NCI-H2107 treated with DMSO at 0.1 percent for 48 hours (cell line): ENCODE data around the gene SMIM41.

Experiments
- DNase-seq: peaks from one replicate; lab custom pipeline; 2025; ENCODE audit not compliant: unreplicated experiment; lab: John Stamatoyannopoulos, UW

Gene SMIM41

GRCh38 chr12:52120951-52121823 is 41.7 kb downstream of the SMIM41 start:
- no peak for DNase-seq

DNA sequence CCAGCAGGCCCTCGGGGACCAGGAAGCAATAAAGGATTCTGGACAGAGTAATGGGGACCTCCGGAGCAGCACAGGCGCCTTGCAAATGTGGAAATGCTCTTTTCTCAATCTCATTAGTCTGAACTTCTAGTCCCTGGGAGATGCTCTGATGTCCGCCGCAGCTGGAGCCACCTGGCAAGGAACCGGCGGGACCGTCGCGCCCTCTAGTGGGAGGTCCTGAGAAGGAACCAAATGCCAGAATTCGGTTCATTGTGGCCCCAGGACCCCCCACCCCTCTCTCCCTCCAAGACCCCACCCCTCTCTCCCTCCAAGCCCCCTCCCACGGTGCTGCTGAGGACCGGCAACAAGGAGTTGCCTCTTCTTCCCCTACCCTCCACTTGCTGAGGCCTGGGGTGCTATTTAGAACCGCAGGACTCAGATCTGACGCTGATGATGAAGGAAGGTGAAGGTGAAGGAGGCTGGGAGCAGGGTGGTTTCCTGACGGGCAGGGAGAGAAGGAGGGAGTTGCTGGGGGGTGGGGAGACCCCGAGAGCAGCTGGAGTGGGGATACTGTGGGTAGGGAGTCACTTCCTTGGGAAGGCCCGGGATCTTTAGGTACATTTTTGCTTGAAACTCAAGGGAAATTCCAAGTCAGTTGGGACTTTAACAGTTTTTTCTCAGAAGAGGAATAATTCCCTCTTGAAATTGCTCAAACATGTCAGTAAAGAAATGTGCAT is 42.5 kb downstream of the SMIM41 start:
- DNase-seq = peak; percentile 60

- DNase-seq = no peak
Observed at GRCh38 chr12:52122540-52122871, 43.0 kb downstream of the SMIM41 start.

DNA sequence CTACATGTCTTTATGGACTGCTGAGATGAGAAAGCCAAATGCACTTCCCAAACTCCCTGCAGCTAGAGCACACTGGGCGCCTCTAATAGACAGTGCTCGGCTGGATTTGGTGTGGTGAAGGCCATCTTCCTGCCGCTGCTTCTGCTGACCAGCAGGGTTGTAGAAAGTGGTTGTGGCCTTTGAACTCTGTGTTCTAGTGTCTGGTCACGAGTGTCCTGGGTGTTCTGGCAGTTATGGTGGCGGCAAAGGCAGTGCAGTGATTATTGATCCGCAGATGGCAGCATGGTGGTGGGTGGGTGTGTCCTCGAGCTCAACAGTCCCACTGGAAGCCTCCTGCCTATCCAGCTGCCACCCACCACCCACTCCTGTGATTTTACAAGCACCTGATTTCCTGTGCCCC is 43.4 kb downstream of the SMIM41 start:
- no peak for DNase-seq

DNA sequence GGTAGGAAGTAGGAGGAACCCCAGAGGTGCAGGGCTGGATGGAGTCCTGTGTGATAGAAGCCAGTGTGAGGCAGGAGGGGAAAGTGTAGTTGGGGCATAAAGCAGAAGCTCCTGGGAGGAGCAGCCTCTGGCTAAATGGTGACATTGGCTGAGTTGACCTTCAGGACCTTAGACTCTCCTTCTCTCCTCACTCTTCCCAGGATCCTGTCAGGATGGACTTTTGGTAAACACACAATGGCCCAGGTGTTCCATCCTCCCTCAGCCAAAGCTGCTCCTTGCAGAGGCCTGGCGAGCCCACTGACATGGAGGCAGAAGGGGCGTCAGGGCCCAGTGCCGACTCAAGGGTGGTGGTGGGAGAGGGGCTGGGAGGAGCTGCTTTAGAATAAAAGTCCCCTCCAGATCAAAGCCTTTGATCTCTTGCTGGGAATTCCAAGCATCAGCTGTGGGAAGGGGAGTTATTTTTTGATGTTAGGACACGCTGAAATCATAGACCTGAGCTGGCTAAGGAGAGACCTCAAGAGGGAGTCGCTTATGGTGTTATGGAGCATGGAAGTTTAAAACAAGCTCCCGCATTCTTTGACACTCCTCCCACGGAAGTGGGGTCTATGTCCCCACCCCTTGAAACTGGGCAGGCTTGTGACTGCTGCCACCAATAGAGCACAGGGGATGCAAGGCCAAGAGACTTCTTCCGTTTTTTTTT is 44.1 kb downstream of the SMIM41 start:
- no peak for DNase-seq

DNA sequence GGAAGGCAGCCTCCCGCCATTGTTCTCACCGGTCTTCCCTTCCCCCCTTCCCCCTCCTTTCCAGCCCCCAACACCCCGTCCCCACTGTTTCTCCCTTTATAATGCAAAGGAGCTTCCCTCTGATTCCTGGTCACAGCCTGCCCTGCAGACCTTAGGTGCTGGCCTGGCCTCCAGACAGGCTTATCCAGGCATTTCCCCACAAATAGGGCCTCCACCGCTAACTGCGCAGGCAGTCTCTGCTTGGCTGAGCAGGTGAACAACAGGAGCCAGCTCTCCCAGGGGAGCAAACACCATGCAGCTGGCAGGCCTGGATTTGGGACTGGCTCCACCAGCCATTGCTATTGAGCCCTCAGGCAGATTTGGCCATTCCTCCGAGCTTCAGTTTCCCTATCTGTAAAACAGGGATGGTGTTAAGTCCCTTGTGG is 46.0 kb downstream of the SMIM41 start:
- peak; percentile 92 for DNase-seq

DNA sequence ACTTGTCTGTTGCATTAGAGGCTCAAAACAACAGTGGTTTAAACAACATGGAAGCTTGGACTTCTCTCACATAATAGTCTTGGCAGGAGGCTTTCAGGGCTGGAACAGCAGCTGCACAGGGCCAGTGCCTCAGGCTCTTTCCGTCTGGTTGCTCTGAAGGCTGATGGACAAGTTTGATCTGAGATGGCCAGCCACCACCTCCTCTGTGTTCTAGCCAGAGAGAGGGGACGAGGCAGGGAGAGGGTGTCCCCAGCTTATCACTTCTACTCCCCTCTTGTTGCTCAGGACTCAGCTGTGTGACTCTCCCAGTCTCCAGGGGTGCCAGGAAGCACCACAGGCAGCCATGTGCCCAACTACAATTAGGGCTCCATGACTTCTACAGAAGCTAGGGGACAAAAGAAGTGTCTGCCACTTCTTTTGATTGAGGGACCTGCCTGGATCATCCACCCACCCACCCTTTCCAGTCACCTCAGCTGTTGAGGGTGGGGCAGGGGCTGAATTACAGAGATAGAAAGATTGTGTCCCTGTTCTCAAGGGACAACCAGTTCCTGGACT is 46.6 kb downstream of the SMIM41 start:
- no peak for DNase-seq

DNA sequence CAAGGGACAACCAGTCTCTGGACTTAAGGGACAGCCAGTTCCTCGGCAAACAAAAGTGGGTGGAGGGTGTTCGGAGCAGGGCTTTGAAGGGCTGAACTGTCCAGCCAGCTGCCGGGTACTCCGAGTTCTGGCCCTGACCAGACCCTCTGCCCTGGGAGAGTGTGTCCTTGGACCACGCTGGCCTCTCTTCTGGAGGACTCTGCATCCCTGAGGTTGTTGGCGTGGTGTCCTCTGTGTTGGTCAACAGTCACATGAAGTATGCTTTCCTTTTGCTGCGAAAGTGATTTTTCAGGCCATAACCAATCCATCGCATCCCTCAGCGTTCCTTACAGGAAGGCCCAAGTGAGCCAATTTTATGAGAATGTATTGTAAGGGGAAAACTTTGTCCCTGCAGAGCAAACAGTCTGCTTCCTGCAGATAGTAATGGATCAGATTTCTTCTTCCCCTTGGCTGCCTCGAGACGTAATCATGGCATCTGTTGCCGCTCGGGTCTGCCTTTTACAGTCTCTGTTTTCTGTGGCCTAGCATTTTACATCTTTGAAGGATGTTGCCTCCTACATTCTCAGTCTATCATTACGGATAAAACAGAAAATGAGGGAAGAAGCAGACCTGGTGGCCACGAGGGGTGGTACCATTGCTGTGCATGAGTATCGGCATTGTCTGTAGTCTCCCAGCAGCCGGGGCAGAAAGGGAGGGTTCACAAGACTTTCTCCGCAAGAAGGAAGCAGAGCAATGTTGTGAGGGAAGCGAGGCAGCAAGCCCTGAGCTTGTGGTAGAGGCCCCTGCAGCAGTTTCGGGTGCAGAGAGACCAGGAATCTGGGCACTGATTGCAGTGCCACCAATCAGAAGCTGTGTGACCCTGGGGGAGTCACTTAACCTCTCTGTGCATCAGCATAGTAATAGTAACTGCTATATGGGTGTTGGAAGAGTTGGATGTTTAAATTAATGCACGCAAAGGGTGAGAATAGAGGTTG is 47.4 kb downstream of the SMIM41 start:
- no peak for DNase-seq

GRCh38 chr12:52127683-52128450 is 48.4 kb downstream of the SMIM41 start:
- DNase-seq = no peak

DNA sequence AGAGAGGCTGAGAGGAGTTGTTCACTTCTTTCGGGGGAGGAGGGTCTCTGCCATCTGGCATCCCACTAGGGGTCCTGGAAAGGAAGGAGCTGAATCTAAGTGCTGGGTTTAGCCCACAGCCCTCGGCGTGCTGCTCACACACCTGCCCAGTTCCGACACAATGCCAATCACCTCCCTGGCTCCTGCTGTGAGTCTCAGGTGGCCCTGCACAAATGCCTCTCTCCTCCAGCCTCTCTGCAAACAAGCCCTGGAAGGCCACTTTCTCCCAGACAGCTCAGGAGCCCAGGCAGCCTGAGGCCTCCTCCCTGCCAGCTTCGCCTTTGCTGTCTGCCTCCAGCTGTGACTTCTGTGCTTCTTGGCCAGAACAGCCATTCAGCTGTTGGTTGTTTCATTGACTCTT is 51.2 kb downstream of the SMIM41 start:
- DNase-seq = peak; percentile 97

DNA sequence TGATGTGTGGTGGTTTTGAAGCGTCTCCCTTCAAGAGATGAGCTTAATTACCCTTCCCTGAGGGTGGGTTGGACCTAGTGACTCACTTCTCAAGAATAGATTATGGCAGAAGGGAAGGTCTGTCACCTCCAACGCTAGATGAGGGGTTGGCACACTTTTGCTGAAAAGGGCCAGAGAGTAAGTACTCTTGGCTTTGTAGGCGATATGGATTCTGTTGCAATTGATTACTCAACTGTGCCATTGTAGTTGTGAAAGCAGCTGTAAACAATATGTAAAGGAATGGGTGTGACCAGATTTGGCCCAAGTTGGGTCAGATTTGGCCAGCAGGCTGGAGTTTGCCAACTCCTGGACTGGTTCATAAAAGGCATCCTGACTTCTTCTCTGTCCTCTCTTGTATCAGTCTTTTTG is 53.3 kb downstream of the SMIM41 start:
- DNase-seq = no peak

GRCh38 chr12:52137746-52138145 is 58.2 kb downstream of the SMIM41 start:
- no peak for DNase-seq

GRCh38 chr12:52139147-52139546 is 59.6 kb downstream of the SMIM41 start:
- no peak for DNase-seq

DNA sequence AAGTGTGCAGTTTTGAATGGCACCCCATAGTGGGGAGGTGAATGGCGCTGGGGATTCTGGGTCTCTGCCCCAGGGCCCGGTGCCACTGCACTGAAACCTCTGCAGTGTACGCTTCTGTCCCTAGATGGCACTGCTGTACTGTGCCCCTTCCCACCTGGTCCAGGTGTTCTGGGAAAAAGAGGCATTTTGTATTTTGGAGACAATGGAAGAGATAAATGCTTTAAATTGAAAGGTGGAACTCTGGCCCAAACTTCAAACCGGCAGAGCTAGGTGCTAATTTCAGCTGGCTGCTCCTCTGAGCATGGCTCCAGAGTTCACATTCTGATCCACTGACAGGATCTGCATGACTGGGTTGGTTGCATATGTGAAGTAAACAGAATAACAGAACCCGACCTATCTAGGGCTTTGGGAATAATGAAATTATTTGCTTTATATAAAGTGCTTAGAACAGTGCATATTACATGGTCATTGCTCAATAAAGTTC is 60.1 kb downstream of the SMIM41 start:
- DNase-seq = peak; percentile 85

DNA sequence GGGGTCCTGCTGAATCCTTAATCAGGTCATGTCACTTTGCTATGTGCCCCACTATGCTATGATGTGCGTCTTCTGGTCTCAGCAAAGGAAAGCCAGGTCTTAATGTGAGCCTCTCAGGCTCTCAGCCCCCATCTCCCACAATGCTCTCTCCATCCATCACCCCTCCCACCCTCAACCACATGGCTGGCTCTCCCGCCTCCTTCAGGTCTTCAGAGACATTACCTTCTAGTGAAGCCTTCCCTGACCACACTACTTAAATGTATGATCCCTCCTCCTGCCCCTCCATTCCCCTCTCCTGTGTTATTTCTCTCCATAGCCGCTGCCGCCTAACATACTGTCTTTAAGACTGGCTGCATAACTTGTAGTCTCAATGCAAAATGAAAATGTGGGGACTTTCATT is 61.8 kb downstream of the SMIM41 start:
- DNase-seq = no peak

GRCh38 chr12:52141875-52142274 is 62.4 kb downstream of the SMIM41 start:
- no peak for DNase-seq

GRCh38 chr12:52142431-52142830 is 62.9 kb downstream of the SMIM41 start:
- no peak for DNase-seq

DNA sequence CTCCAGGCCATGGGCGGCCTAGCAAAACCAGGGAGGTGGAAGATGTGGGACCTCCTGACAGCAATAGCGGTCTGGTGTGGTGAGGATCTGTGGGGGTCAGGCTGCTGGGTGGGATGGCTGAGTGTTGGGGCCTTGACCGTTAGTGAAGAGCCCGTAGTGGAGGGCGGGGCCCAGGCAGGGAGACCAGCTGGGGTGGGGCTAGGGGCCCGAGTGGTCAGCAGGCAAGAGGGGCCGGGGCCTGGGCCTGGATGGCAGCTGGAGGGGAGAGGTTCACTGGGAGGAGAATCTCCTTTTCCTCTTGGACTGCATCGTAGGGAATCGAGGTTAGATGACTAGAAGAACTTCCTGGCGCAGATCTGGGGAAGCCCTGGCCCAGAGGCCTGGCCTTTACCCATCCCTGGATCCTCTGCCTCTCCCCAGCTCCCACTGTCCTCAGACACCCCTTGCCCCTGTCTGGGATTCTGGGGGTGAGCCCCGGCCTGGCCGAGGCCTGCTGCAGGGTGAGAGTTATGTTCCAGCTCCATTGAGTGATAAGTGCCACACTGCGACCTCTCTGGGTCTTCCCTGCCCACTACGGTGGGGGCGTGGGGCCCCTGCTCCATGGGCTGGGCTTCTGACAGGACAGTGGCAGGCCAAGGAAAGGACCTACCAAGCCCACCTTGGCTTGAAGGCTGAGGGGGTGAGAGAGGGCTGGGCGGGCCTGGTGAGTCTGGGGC is 65.2 kb downstream of the SMIM41 start:
- DNase-seq = no peak
